HG03103 (cell line): ENCODE results near the gene HCRTR2.
"Not testable (repeated sequence)": the region's sequence is repeated elsewhere in the genome, so short reads cannot be mapped to it uniquely, and the experiment has no call there.

ENCODE experiments used
- ATAC-seq: cut with Tn5 transposase; IDR thresholded peaks from one replicate; pipeline ENCODE4 v1.9.1; 2021; ENCODE audit warnings: low read depth; ENCODE audit not compliant: unreplicated experiment

Gene HCRTR2

GRCh38 chr6:55174211-55175026 is at the start of gene HCRTR2:
TSS of gene HCRTR2 (plus strand) at chr6:55174515. CDS start at chr6:55174588, 73 bp downstream.
- ATAC-seq = no peak

GRCh38 chr6:55130806-55131324 is 43.5 kb upstream of the HCRTR2 start:
- ATAC-seq = no peak

GRCh38 chr6:55131616-55132015 is 42.7 kb upstream of the HCRTR2 start:
- no peak for ATAC-seq

- no peak for ATAC-seq
These were observed 37.4 kb upstream of the HCRTR2 start for GRCh38 chr6:55136916-55137315.

GRCh38 chr6:55137929-55138693 is 36.2 kb upstream of the HCRTR2 start:
- ATAC-seq = no peak

GRCh38 chr6:55141611-55142010 is 32.7 kb upstream of the HCRTR2 start:
- ATAC-seq = no peak

GRCh38 chr6:55142610-55143009 is 31.7 kb upstream of the HCRTR2 start:
- no peak for ATAC-seq

- ATAC-seq = no peak
These were observed 21.0 kb upstream of the HCRTR2 start for GRCh38 chr6:55153284-55153683.

GRCh38 chr6:55158784-55159183 is 15.5 kb upstream of the HCRTR2 start:
- not testable (repeated sequence) for ATAC-seq

- ATAC-seq = no peak
These were observed 6.5 kb upstream of the HCRTR2 start for GRCh38 chr6:55167860-55168259.

GRCh38 chr6:55175078-55176049 is 1.0 kb downstream of the HCRTR2 start:
- no peak for ATAC-seq

- ATAC-seq = no peak
These were observed 2.6 kb downstream of the HCRTR2 start for GRCh38 chr6:55176958-55177357.

GRCh38 chr6:55180258-55180657 is 5.9 kb downstream of the HCRTR2 start:
- ATAC-seq = no peak

- no peak for ATAC-seq
These were observed 7.8 kb downstream of the HCRTR2 start for GRCh38 chr6:55182016-55182650.

- no peak for ATAC-seq
These were observed 10.6 kb downstream of the HCRTR2 start for GRCh38 chr6:55184782-55185530.

- ATAC-seq = no peak
These were observed 24.4 kb downstream of the HCRTR2 start for GRCh38 chr6:55198715-55199114.

GRCh38 chr6:55199239-55199638 is 24.9 kb downstream of the HCRTR2 start:
- no peak for ATAC-seq

- no peak for ATAC-seq
These were observed 34.5 kb downstream of the HCRTR2 start for GRCh38 chr6:55208478-55209458.
